Colonic mucosa (tissue), 4 donors: ENCODE results near the gene HRH3. TPM values are rescaled to one million over a fixed set of nuclear protein-coding genes. Genes with fewer than 3 reads are reported as not detected.

Experiments
- DNase-seq: peaks from one replicate; pipeline ENCODE4 v3.0.0-alpha.2; 2020
- H3K27ac ChIP-seq: fragments of 200-600 bp; one replicate; pipeline ENCODE4 v1.8.0; 2021
- H3K27me3 ChIP-seq: fragments of 200-600 bp; one replicate; pipeline ENCODE4 v1.8.0; 2021
- H3K36me3 ChIP-seq: fragments of 200-600 bp; one replicate; pipeline ENCODE4 v1.8.0; 2021
- H3K4me1 ChIP-seq: fragments of 200-600 bp; one replicate; pipeline ENCODE4 v1.8.0; 2021; ENCODE audit warnings: mild to moderate bottlenecking
- H3K4me3 ChIP-seq: fragments of 200-600 bp; one replicate; pipeline ENCODE4 v1.8.0; 2021
- H3K9ac ChIP-seq, 2 donors: one replicate each; pipeline ENCODE4 v1.7.0; 2013; ENCODE audit warnings: control low read depth in 2 of 2, low read depth in 2 of 2, low read length in 2 of 2
- H3K9me3 ChIP-seq: fragments of 200-600 bp; one replicate; pipeline ENCODE4 v1.8.0; 2021
- intact Hi-C: fragments of 100-400 bp; cut with DNase I; formaldehyde crosslinking; loops from one replicate; pipeline ENCODE4 v1.14.1; 2022
- total RNA-seq, 2 donors: library from RNA; stranded (reverse); fragmentation: NEBNext Ultra II Directional in 1 of 2; extraction: Animal tissue kit (Norgen Biotek cat#: 25700) in 1 of 2; gene quantifications; one replicate each; pipeline ENCODE4 v1.2.1, GENCODE V29; 2021
- TF ChIP-seq, protein P1 (sequence below): fragments of 200-600 bp; IDR thresholded peaks from one replicate; pipeline ENCODE4 v1.8.0; 2022; ENCODE audit warnings: antibody characterized with exemption, mild to moderate bottlenecking
- donor health status: healthy.
- donor health status: DM: no; HTN: no; CAD: no.
- donor health status: DM: no; HTN: no; CAD: no.

HRH3 gene
- total RNA-seq, 2 donors from 2014 or later, result not detected

- Histone ChIP-seq H3K4me1 (peaks cover 7% of the 10 kb centered on the region), H3K27me3 (no peaks in the 10 kb centered on the region), H3K9ac (no peak overlapping the region), H3K36me3 (no peaks in the 10 kb centered on the region), H3K9me3 (no peaks in the 10 kb centered on the region), H3K4me3 (no peak overlapping the region), H3K27ac (no peak overlapping the region)
- intact Hi-C loops, result no loop called here
- no peak for DNase-seq
- TF ChIP-seq, protein P1, sequence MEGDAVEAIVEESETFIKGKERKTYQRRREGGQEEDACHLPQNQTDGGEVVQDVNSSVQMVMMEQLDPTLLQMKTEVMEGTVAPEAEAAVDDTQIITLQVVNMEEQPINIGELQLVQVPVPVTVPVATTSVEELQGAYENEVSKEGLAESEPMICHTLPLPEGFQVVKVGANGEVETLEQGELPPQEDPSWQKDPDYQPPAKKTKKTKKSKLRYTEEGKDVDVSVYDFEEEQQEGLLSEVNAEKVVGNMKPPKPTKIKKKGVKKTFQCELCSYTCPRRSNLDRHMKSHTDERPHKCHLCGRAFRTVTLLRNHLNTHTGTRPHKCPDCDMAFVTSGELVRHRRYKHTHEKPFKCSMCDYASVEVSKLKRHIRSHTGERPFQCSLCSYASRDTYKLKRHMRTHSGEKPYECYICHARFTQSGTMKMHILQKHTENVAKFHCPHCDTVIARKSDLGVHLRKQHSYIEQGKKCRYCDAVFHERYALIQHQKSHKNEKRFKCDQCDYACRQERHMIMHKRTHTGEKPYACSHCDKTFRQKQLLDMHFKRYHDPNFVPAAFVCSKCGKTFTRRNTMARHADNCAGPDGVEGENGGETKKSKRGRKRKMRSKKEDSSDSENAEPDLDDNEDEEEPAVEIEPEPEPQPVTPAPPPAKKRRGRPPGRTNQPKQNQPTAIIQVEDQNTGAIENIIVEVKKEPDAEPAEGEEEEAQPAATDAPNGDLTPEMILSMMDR, result no peak
Observed at GRCh38 chr20:62179162-62179504, 40.9 kb downstream of the HRH3 start.

GRCh38 chr20:62178316-62179161 is 41.5 kb downstream of the HRH3 start:
- Histone ChIP-seq H3K9ac (no peak overlapping the region), H3K4me1 (peaks cover 2% of the 10 kb centered on the region), H3K27me3 (no peaks in the 10 kb centered on the region), H3K36me3 (no peaks in the 10 kb centered on the region), H3K27ac (no peak overlapping the region), H3K4me3 (no peak overlapping the region), H3K9me3 (no peaks in the 10 kb centered on the region)
- intact Hi-C loops, result no loop called here
- DNase-seq, result no peak
- TF ChIP-seq, protein P1, result no peak

DNA sequence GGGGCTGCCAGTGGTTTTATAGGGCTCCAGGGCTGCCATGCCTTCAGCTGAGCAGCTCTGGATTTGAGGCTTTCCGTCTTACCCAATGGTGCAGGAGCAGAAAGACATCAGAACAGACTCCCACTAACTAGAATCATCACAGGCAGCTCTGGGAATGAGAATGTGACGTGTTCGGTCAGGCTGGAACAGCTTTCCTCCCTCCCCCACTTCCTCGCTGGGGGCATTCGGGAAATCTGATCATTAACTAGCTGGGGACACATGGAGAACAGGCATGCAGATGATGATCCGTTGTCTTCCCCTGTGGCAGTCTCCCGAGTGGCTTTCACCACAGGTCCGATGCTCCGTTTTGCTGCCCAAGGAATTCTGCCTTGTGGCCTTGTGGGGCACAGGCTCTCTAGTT is 42.8 kb downstream of the HRH3 start:
- Histone ChIP-seq H3K4me3 (no peak overlapping the region), H3K27ac (no peak overlapping the region), H3K36me3 (no peaks in the 10 kb centered on the region), H3K9me3 (no peaks in the 10 kb centered on the region), H3K4me1 (no peaks in the 10 kb centered on the region), H3K27me3 (no peaks in the 10 kb centered on the region), H3K9ac (no peak overlapping the region)
- TF ChIP-seq, protein P1, result no peak
- no peak for DNase-seq
- intact Hi-C loops, result no loop called here

- H3K4me3 ChIP-seq, result no peak overlapping the region
- no peaks in the 10 kb centered on the region for H3K9me3 ChIP-seq
- TF ChIP-seq, protein P1, result no peak
- H3K27ac ChIP-seq, result no peak overlapping the region
- H3K36me3 ChIP-seq, result no peaks in the 10 kb centered on the region
- H3K9ac ChIP-seq, result no peak overlapping the region
- H3K4me1 ChIP-seq, result no peaks in the 10 kb centered on the region
- DNase-seq, result no peak
- no peaks in the 10 kb centered on the region for H3K27me3 ChIP-seq
- intact Hi-C loops, result no loop called here
Observed at GRCh38 chr20:62176866-62177265, 43.2 kb downstream of the HRH3 start.

GRCh38 chr20:62175711-62176110 is 44.4 kb downstream of the HRH3 start:
- DNase-seq, result no peak
- intact Hi-C loops, result no loop called here
- Histone ChIP-seq H3K9ac (no peak overlapping the region), H3K4me3 (no peak overlapping the region), H3K4me1 (no peaks in the 10 kb centered on the region), H3K27ac (no peak overlapping the region), H3K9me3 (no peaks in the 10 kb centered on the region), H3K36me3 (no peaks in the 10 kb centered on the region), H3K27me3 (no peaks in the 10 kb centered on the region)
- TF ChIP-seq, protein P1, result no peak
